ENCODE data around the gene CEACAM18. TPM values are rescaled to one million over a fixed set of nuclear protein-coding genes. Genes with fewer than 3 reads are reported as not detected.
"Not testable (repeated sequence)": the region's sequence is repeated elsewhere in the genome, so short reads cannot be mapped to it uniquely, and the experiment has no call there.

The CEACAM18 gene
- total RNA-seq, 1 experiment from 2014 or later: not detected

DNA sequence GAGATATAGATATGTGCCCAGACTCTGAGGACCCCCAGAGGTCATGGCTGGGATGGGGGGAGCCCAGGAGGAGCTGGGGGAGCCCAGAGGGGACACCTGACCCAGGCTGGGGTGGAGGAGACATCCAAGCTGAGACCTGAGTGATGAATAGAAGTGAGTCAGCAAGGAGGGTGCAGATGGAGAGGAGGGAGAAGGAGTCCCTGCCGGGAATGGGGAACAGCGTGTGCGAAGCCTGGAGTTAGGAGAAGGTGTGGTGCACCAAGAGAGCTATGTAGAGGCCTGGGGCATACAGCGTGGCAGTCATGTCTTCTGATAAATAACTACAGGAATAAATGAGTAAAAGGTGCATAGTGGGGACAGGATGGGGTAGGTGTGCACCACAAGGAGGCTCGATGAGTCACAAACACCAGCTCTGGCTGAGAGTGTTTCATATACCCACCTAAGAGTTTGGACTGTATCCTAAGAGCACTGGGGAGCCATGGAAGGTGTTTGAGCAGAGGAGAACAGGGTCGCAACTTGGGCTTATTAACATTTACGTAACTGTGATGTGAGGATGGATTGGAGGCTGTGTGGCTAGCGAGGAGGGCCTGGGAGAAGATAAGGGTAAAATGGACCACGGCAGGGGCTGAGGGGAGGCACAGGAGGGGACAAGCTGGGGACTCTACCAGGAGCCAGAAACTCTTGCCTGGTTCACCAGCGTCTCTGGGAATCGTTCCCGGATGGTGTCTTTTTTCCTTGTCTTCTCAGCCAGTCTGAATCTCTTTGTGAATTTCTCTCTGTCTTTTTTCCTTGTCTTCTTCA lies 1.4 kb downstream of the CEACAM18 start:
- no peak for DNase-seq (ENCODE audit: low read depth, low spot score)
- in situ Hi-C loops (cut with HindIII; ENCODE audit: low pct_unique_long_range_greater_than_20kb, low sequenced_read_pairs): no loop called here

DNA sequence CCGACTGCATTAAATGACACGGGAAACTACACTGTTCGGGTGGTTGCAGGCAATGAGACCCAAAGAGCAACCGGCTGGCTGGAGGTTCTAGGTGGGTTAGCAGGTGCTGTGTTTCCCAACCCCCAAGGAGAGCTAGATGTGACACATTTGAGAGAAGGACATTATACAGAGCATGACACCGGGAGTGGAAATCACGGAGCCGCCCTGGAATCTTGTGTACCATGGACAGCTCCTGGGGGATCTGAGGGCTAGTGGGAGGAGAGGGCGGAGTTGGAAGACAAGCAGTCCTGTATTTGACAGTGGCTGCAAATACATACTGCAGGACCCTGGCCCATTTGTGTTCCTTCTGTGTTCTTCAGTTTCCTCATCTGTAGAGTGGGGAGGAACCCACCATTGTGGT lies 2.3 kb downstream of the CEACAM18 start:
- DNase-seq (ENCODE audit: low read depth, low spot score): no peak
- in situ Hi-C loops (cut with HindIII; ENCODE audit: low pct_unique_long_range_greater_than_20kb, low sequenced_read_pairs): no loop called here

DNA sequence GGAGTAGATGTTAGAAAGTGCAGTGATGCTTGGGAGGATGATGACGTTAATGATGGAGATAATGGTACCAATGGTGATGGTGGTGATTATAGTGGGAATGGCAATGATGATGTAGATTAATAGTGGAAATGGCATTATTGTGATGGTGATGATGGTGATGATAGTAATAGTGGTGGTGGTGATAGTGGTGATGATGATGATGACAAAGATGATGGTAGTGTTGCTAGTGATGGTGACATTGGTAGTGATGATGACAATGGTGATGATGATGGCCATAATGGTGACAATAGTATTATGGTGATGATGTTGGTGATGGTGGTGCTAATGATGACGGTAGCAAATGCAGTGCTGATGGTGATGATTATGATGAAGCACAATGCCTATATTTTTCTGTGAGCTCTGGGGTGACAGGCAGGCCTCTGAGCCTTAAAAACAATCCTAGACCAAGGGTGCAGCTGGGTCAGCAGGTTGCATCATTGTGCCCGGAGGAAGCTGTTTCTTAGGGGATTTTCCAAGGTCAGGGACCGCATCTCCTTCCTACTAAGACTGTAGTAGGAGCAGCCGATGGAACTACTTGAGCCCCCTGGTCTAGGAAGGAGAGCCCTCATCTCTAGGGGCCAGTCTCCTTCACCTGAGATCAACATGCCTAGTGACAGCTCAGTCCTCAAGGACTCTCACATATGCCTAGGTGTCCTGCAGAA lies 7.8 kb downstream of the CEACAM18 start:
- DNase-seq (ENCODE audit: low read depth, low spot score): no peak
- in situ Hi-C loops (cut with HindIII; ENCODE audit: low pct_unique_long_range_greater_than_20kb, low sequenced_read_pairs): no loop called here

DNA sequence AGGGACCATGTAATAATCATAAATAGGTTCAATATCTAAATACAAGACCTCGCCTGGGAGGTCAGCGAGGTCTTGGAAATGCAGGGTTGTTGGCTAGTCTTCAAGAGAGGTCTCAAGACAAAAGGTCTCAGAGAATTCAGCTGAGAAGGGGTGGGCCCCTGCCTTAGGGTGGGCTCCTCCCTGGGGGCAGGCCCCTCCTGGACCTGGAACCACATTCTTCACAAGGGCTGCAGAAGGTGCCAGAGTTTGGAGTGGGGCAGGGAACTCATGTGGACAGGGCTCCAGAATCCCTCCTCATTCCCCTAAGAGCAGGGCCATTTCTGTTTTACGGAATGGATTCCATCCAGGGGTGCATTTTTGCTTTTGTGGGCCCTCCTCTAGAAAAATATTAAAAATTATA lies 10.2 kb downstream of the CEACAM18 start:
- DNase-seq (ENCODE audit: low read depth, low spot score): no peak
- in situ Hi-C loops (cut with HindIII; ENCODE audit: low pct_unique_long_range_greater_than_20kb, low sequenced_read_pairs): no loop called here

DNA sequence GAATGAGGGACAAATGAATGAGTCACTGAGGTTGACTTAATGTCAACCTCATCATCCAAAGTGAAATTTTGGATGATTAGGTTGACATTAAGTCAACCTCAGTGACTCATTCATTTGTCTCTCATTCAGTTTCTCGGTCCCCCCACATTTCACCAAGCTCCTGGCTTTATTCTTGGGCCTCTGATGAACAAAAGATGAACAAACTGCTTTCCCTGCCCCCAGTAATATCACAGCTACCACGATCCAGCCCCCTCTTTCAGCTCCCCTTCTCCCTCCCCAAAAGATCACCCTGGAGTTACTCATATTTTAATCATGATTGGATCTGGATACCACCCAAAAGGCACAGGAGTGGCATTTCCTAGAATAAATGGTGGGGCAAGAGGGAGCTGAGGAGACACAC lies 10.8 kb downstream of the CEACAM18 start:
- in situ Hi-C loops (cut with HindIII; ENCODE audit: low pct_unique_long_range_greater_than_20kb, low sequenced_read_pairs): no loop called here
- no peak for DNase-seq (ENCODE audit: low read depth, low spot score)

DNA sequence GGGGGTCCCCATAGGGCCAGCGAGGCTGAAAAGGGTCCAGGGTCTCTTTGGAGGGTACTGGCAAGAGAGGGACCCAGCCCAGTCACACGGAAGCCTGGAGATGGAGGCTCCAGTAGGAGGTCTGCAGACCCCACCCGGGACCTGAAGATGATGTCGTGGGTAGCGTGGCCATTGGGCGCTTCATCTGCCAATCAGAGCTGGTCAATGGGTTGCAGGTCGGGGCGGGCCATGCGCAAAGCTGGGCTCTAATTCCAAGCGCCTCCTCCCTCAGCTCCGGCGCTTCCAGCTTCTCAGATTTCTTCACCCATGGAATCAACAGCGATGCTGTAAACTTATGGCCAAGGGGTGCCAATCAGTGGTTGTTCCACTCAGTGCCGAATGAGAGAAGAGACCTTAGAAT lies 12.3 kb downstream of the CEACAM18 start:
- in situ Hi-C loops (cut with HindIII; ENCODE audit: low pct_unique_long_range_greater_than_20kb, low sequenced_read_pairs): no loop called here
- DNase-seq (ENCODE audit: low read depth, low spot score): no peak

DNA sequence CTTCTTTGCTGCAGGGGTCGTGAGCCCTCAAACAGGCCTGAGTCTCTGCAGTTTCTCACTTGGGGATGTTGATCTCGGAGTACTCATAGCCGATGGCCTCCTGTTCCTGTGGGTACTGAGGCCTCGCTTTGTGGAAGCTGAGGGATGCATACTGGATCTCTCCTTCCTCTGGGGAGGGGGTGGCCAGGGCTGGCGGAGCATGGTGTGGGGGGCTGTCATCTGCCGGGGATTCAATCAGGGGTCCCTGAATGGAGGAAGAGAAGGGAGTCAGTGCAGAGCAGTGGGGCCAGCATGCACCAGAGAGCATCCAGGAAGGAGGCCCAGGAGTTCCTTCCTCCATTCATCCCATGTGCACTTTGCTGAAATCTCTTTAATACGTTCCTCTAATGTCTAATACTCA lies 13.2 kb downstream of the CEACAM18 start:
- no peak for DNase-seq (ENCODE audit: low read depth, low spot score)
- in situ Hi-C loops (cut with HindIII; ENCODE audit: low pct_unique_long_range_greater_than_20kb, low sequenced_read_pairs): no loop called here

DNA sequence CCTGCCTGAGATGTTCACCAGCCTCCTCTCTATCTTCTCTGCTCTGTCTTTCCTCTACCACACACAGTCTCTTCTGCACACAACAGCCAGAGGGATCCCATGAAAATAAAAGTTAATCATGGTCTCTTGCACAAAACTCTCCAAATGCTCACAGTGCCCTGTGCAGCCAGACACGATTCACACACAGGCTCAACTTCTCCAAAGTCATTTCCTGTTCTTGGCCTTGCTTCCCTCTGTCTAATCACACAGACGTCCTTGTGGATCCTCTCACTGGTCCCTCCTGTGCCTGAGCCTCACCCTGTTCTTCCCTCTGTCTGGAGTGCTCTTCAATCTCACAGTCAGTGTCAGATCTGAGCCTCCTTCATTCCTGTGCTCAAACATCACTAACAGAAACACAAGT lies 15.4 kb downstream of the CEACAM18 start:
- DNase-seq (ENCODE audit: low read depth, low spot score): no peak
- in situ Hi-C loops (cut with HindIII; ENCODE audit: low pct_unique_long_range_greater_than_20kb, low sequenced_read_pairs): no loop called here

DNA sequence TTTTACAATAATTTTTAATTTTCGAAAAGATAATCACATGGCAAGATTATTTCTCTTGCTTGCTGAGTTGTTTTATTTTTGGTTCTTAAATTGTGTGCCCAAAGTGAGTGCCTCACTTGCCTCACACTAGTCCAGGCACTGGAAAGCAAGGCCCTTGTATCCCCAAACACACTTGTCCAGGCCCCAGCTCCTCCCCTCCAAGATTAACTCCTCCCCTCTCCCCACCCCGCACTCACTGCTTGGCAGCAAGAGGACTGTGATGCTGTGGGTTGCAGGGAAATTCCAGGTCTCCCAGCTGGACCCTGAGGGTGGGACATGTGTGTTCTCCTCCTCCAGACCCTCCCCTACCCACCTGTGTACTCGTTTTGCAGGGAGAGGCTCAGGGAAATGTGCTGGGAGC lies 19.3 kb downstream of the CEACAM18 start:
- in situ Hi-C loops (cut with HindIII; ENCODE audit: low pct_unique_long_range_greater_than_20kb, low sequenced_read_pairs): no loop called here

DNA sequence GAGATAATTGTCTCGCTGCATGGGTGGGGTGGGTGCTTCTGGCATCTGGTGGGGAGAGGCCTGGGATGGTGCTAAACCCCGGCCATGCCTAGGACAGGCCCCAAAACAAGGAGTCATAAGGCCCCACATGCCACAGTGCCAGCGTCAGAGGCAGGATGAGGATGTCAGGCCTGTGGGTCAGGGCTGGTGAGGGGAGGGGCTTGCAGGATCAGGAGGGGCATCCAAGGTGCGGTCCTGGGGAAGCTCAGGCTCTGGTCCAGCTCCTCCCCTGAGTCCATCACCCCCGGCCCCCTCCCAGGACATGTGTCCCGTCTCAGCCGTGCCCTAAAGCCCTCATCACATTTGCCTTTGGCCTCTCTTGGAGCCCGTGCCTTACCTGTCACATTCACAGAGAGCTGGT lies 22.6 kb downstream of the CEACAM18 start:
- in situ Hi-C loops (cut with HindIII; ENCODE audit: low pct_unique_long_range_greater_than_20kb, low sequenced_read_pairs); DNase-seq (ENCODE audit: low read depth, low spot score): not testable (repeated sequence)

More for the DNA sequence above, 19.3 kb downstream of the CEACAM18 start:
- no peak for DNase-seq (ENCODE audit: low read depth, low spot score)

DNA sequence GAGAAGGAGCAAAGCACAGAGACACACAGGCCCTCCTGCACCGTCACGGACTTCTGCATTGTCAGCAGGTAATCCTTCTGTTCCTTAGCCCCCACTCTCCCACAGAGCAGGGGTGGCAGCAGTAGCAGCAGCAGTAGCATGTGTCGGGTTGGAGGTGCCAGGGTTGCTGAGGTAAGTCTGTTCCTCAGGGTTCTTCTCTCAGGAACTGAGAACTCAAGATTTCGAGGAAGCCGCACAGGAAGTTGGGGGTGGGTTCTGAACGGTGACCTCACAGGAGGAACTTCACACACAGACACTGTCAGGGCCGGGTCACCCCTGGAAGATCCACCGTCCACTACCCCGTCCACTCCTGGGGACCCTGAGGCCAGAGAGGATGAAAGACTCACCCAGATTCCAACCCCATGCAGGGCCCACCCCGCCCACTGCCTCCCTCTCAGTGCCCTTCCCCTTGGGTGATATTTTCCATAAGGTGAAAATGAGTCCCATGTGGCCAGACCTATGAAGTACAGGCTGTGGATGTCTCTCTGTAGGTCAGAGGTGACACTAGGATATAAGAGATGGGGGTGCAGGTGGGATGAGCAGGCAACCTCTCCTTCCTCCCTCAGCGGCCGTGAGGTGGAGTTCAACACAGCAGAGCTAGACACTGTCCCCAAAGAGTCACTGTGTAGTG lies 23.4 kb downstream of the CEACAM18 start, which contains the start of gene SIGLEC12:
SIGLEC12 (minus strand) TSS at position 207 of the 670 bp plus-strand sequence; CDS start at position 140, 67 bp downstream.
- in situ Hi-C loops (cut with HindIII; ENCODE audit: low pct_unique_long_range_greater_than_20kb, low sequenced_read_pairs): no loop called here
- no peak for DNase-seq (ENCODE audit: low read depth, low spot score)

DNA sequence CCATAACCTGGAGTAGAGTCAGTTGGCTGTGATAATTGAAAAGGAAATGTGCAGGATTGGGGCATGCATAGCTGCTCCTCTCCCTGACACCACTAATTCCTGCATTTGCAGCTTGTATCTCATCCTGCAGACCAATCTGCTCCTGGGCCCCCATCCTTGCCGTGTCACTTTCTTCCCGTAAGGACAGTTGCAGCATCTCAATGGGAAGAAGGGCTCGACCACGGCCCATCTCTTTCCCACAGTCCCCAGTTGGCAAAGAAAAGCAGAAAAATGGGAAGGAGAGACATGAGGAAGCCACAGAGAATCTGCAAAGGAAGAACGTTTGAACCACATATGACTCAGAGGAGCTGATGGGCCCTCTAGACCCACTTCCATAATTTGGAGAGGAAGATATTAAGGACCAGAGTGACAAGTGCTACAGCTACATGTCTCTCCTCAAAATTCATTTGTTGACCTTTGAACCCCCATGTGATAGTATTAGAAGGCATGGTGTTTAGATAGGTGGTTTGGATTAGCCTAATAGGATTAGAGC lies 25.0 kb downstream of the CEACAM18 start:
- in situ Hi-C loops (cut with HindIII; ENCODE audit: low pct_unique_long_range_greater_than_20kb, low sequenced_read_pairs): no loop called here
- DNase-seq (ENCODE audit: low read depth, low spot score): no peak

DNA sequence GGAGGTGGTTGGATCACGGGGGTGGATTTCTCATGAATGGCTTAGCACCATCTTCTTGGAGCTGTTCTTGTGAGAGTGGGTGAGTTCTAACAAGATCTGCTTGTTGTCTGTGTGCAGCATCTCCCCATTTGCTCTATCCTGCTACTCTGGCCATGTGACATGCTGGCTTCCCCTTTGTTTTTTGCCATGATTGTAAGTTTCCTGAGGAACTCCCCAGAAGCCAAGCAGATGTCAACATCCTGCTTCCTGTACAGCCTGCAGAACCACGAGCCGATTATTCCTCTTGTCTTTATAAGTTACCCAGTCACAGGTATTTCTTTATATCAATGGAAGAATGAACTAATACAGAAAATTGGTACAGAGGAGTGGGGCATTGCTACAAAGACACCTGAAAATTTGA lies 25.6 kb downstream of the CEACAM18 start:
- in situ Hi-C loops (cut with HindIII; ENCODE audit: low pct_unique_long_range_greater_than_20kb, low sequenced_read_pairs): no loop called here
- no peak for DNase-seq (ENCODE audit: low read depth, low spot score)

DNA sequence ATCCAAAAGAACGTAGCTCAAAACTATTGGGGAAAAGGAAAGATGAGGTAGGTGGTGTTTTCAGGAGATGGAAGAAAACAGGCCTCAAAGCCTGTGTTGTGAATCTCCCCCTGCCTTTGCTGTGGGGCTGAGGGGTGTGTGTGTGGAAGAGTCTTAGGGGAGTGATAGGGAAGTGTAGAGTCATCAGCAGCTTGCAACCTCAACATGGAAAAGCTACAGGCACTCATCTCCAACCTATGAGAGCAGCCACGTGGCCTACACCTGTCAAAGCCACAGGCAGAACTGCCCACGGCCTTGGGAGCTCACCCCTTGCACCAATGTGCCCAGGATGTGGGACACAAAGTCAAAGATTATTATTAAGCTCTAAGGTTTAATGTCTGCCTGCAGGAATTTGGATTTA lies 27.6 kb downstream of the CEACAM18 start:
- in situ Hi-C loops (cut with HindIII; ENCODE audit: low pct_unique_long_range_greater_than_20kb, low sequenced_read_pairs): no loop called here
- DNase-seq (ENCODE audit: low read depth, low spot score): no peak

DNA sequence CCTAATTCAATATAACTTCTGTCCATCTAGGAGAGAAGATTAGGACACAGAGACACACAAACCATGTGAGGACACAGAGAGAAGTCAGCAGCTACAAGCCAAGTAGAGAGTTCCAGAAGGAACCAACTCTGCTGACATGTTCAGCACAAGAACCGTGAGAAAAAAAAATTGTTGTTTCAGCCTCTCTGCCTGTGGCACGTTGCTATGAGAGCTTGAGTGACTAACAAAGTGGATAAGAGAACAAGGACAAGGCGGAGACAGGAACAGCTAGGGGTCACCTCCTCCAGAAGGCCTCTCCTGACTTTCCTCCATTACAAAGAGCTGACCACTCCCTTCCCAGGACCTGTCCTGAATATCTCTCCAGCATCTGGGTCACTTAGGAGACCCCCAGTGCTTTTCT lies 28.9 kb downstream of the CEACAM18 start:
- no peak for DNase-seq (ENCODE audit: low read depth, low spot score)
- in situ Hi-C loops (cut with HindIII; ENCODE audit: low pct_unique_long_range_greater_than_20kb, low sequenced_read_pairs): no loop called here

DNA sequence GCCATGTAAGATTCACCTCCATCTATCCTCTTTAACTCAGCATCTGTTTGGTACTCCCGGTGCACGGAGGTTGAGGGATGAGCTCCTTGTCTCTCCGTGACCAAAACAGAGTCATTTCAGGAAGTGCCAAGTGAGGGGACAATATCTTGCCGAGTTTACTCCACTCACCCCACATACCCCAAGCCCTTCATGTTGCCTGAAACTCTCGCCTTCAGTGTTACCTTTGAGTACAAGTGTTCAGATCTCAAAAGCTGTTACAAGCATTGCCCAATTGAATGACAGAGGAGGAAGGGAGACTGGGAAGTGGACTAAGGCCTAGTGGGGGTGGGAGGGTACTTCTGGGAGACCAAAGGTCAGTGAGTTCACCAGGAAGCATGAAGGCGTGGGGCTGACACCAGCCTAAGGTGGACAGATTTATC lies 29.3 kb downstream of the CEACAM18 start:
- no peak for DNase-seq (ENCODE audit: low read depth, low spot score)
- in situ Hi-C loops (cut with HindIII; ENCODE audit: low pct_unique_long_range_greater_than_20kb, low sequenced_read_pairs): no loop called here

DNA sequence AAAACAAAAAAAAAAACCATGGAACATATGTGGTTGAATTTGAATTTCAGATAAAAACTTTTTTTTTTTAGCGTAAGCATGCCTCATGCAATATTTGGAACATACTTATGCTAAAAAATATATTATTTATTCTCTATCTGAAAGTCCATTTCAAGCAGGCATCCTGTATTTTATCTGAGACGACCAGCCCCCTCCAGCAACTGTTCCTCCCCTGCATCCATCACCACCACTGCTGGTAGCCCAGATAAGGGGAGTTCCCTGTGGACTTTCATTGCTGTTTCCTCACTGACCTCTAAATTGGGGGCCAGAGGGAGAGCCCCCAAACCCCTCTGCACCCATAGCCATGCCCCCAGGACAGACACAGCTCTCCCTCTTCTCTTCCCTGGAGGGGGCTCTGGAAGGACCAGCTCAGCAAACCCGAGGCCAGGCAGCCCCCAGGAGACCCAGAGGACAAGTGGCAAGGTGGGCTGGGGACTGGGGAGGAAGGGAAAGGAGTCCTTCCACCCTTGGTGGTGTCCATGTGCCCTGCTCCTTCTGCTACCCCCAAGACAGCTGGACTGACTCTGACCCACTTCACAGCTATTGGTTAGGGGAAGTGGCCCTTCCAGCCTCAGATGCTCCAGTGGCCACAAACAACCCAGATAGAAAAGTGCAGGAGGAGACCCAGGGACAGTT lies 29.9 kb downstream of the CEACAM18 start:
- no peak for DNase-seq (ENCODE audit: low read depth, low spot score)
- in situ Hi-C loops (cut with HindIII; ENCODE audit: low pct_unique_long_range_greater_than_20kb, low sequenced_read_pairs): no loop called here

Data from SK-MEL-5 (cell line).